ENCODE measurements around the gene STRIT1. TPM values are rescaled to one million over a fixed set of nuclear protein-coding genes. Genes with fewer than 3 reads are reported as not detected.

Gene STRIT1
- total RNA-seq (ENCODE audit: low replicate concordance) = 0.33 TPM in 1 of 2 replicates, not detected in the other
- long read RNA-seq, partial matches to known transcripts = 0 of 1 reads
- long read RNA-seq, other reads (novel, unspliced or antisense) = 1 of 1 reads

- no peaks in the 10 kb centered on the region for H3K36me3 Mint-ChIP-seq
- H3K4me1 Mint-ChIP-seq (ENCODE audit: unreplicated experiment) = no peaks in the 10 kb centered on the region
- no peak for DNase-seq (ENCODE audit: extremely low spot score, unreplicated experiment)
- no peaks in the 10 kb centered on the region for H3K27me3 Mint-ChIP-seq
- TF ChIP-seq CTCF (conservative IDR thresholded peaks at IDR 0.05) = no peak
- H3K9me3 Mint-ChIP-seq = peaks cover 13% of the 10 kb centered on the region
- H3K27ac Mint-ChIP-seq = no peak within 1 kb of the TSS
- H3K4me3 Mint-ChIP-seq = no peak within 1 kb of the TSS
These were observed at the start of gene STRIT1 for GRCh38 chr3:155293516-155293915. TSS of gene STRIT1 (minus strand) at chr3:155293683.

DNA sequence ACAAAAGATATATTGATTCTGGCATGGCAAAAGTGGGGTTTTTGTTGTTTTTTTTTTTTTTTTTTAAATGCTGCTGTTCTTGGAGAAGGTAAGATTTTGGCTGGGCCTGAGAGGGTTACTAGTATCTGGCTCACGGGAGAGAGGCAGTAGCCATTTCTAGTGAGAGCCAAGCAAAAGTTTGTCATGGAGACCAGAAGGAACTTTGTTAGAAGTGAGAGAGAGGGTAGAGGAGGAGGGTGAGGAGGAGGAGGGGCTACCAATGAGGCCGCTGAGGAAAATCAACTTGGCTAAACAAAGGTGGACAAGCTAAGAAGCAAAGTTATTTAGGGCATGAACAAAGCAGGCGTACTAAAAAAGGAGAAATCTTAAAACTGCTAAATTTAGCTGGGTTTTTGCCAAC lies 48.9 kb upstream of the STRIT1 start:
- Mint-ChIP-seq H3K36me3 (no peaks in the 10 kb centered on the region), H3K9me3 (no peaks in the 10 kb centered on the region), H3K4me1 (ENCODE audit: unreplicated experiment) (peaks cover 3% of the 10 kb centered on the region), H3K27ac (no peak overlapping the region), H3K4me3 (no peak overlapping the region), H3K27me3 (no peaks in the 10 kb centered on the region)
- DNase-seq (ENCODE audit: extremely low spot score, unreplicated experiment) = no peak
- no peak for TF ChIP-seq CTCF (conservative IDR thresholded peaks at IDR 0.05)

- H3K9me3 Mint-ChIP-seq = no peaks in the 10 kb centered on the region
- no peak overlapping the region for H3K27ac Mint-ChIP-seq
- no peak for DNase-seq (ENCODE audit: extremely low spot score, unreplicated experiment)
- H3K36me3 Mint-ChIP-seq = no peaks in the 10 kb centered on the region
- peaks cover 3% of the 10 kb centered on the region for H3K27me3 Mint-ChIP-seq
- peaks cover 3% of the 10 kb centered on the region for H3K4me1 Mint-ChIP-seq (ENCODE audit: unreplicated experiment)
- H3K4me3 Mint-ChIP-seq = no peak overlapping the region
- no peak for TF ChIP-seq CTCF (conservative IDR thresholded peaks at IDR 0.05)
These were observed 45.6 kb upstream of the STRIT1 start for GRCh38 chr3:155339052-155339451.

DNA sequence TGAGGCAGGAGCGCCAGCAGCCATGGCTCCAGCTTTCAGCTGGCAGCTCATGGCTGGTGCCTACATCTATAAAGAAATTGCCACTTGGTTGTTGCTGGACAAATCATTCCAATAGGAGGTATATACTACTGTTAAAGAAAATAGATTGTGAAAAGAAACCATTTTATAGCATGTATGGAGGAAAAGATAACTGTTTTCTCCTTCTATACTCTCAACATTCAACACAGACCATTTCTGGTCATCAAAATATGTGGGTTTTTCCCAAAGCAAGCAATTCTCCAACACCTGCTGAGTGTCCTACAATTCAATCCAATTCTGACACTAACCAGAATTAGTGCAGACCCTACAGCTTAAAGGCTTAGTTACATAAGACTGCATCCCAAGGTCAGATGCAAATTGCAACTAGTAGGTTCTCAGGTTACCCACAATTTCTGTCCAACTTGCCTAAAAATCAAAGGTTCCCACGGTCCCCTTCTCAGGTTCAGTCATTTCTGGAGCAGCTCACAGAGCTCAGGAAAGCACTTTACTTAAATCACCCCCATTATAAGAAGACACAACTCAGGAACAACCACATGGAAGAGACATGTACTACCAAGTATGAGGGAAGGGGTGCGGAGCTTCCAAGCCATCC lies 42.4 kb upstream of the STRIT1 start:
- H3K27ac Mint-ChIP-seq = no peak overlapping the region
- no peak for TF ChIP-seq CTCF (conservative IDR thresholded peaks at IDR 0.05)
- H3K27me3 Mint-ChIP-seq = peaks cover 3% of the 10 kb centered on the region
- H3K4me3 Mint-ChIP-seq = no peak overlapping the region
- no peaks in the 10 kb centered on the region for H3K4me1 Mint-ChIP-seq (ENCODE audit: unreplicated experiment)
- no peaks in the 10 kb centered on the region for H3K9me3 Mint-ChIP-seq
- DNase-seq (ENCODE audit: extremely low spot score, unreplicated experiment) = no peak
- no peaks in the 10 kb centered on the region for H3K36me3 Mint-ChIP-seq

DNA sequence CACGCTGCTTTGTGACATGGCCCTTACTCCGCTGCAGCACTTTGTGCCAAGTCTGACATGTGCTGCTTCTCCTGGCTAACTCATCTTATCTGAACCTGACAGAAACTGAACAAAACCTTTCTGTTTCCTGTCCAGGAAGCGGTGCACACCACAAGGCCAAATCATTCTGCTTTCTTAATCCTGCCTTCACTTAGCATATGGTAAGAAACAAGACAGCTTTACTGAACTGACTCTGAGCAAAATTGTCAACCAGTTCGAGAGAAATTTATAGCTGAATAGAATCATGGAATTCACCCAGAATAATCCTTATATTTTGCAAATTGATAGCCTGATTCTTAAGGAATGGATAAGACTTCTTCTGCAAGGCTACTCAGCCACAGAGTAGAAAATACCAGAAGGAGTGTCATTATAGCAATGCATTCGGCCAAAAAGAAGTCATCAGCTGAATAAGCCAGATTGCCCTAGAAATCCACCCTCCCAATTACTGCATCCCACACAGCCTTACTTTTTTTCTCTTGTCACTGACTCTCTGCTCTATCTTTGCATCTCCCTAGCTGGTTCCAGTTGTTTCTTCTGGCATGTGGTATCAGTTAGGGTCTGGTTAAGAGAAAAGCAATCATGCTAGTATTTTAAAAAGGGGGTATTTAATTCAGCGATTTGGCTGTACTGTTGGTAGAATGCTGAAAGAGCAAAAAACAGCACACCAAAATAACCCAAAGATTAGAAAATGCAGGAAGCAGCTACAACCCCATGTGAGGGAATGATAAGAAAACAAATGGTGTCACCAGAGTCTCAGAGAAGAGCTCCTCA lies 41.6 kb upstream of the STRIT1 start:
- H3K27ac Mint-ChIP-seq = no peak overlapping the region
- TF ChIP-seq CTCF (conservative IDR thresholded peaks at IDR 0.05) = no peak
- no peak for DNase-seq (ENCODE audit: extremely low spot score, unreplicated experiment)
- no peak overlapping the region for H3K4me3 Mint-ChIP-seq
- peaks cover 3% of the 10 kb centered on the region for H3K27me3 Mint-ChIP-seq
- H3K4me1 Mint-ChIP-seq (ENCODE audit: unreplicated experiment) = no peaks in the 10 kb centered on the region
- H3K9me3 Mint-ChIP-seq = no peaks in the 10 kb centered on the region
- no peaks in the 10 kb centered on the region for H3K36me3 Mint-ChIP-seq

Data from type B pancreatic cell (in vitro differentiated cells).